Panc1 (cell line): ENCODE measurements around the gene TAAR6. TPM values are rescaled to one million over a fixed set of nuclear protein-coding genes. Genes with fewer than 3 reads are reported as not detected.

ENCODE experiments used
- ATAC-seq: fragments of 200-7000 bp; cut with Tn5 transposase; 2 replicates; pipeline ENCODE4 v1.9.1; 2020; ENCODE audit warnings: mild to moderate bottlenecking, moderate library complexity
- BruUV-seq: library from RNA; stranded (reverse); fragments of 400-500 nt; replicated peaks from 2 replicates; lab custom pipeline; 2021; lab: Mats Ljungman, UMichigan
- CTCF ChIA-PET: fragments of 300-600 bp; sonication (Branson Sonifier 250); formaldehyde crosslinking; loops from one replicate; lab custom pipeline; 2022; ENCODE audit warnings: antibody characterized with exemption; lab: Charles Lee
- POLR2A ChIA-PET: fragments of 300-600 bp; sonication (Branson Sonifier 250); formaldehyde crosslinking; loops from one replicate; lab custom pipeline; 2022; ENCODE audit warnings: antibody characterized with exemption; lab: Charles Lee
- DNase-seq: peaks from one replicate; pipeline ENCODE4 v3.0.0-alpha.2; 2010; ENCODE audit warnings: low read depth, low spot score
- H3K27ac ChIP-seq: 2 replicates; pipeline ENCODE4 v1.5.1; 2011; ENCODE audit warnings: mild to moderate bottlenecking, low read length, inconsistent platforms
- H3K27me3 ChIP-seq: fragments of 200-500 bp; sonication (Bioruptor generic); 2 replicates; pipeline ENCODE4 v1.6.0; 2014; ENCODE audit warnings: low read length, inconsistent platforms; ENCODE audit not compliant: control insufficient read depth, insufficient read depth
- H3K36me3 ChIP-seq: fragments of 200-500 bp; sonication (Bioruptor generic); 2 replicates; pipeline ENCODE4 v1.5.1; 2014; ENCODE audit warnings: inconsistent platforms, mild to moderate bottlenecking, low read length, moderate library complexity; ENCODE audit not compliant: control insufficient read depth, insufficient read depth
- H3K4me1 ChIP-seq: 2 replicates; pipeline ENCODE4 v1.5.1; 2011; ENCODE audit warnings: inconsistent platforms, mild to moderate bottlenecking, low read length, moderate library complexity; ENCODE audit not compliant: control insufficient read depth, insufficient read depth
- H3K4me3 ChIP-seq, 2 experiments: 2 replicates each; pipeline ENCODE4 v1.5.1; 2011 to 2012; ENCODE audit warnings: low read depth in 2 of 2, low read length in 2 of 2, mild to moderate bottlenecking in 2 of 2, inconsistent platforms in 1 of 2, moderate library complexity in 1 of 2
- H3K9me3 ChIP-seq: fragments of 200-500 bp; sonication (Bioruptor generic); 2 replicates; pipeline ENCODE4 v1.5.1; 2014; ENCODE audit warnings: low read depth, mild to moderate bottlenecking, inconsistent platforms, low read length, moderate library complexity; ENCODE audit not compliant: control insufficient read depth, insufficient read depth
- POLR2AphosphoS5 ChIP-seq: IDR thresholded peaks from 2 replicates; pipeline ENCODE4 v1.6.1; 2012; ENCODE audit warnings: mild to moderate bottlenecking, low read depth, low read length, moderate library complexity
- SIN3A ChIP-seq: IDR thresholded peaks from 2 replicates; pipeline ENCODE4 v1.6.1; 2012; ENCODE audit warnings: low read depth, mild to moderate bottlenecking, low read length, moderate library complexity, borderline replicate concordance; ENCODE audit not compliant: insufficient read depth
- TCF7L2 ChIP-seq: IDR thresholded peaks from 2 replicates; pipeline ENCODE4 v1.6.1; 2011; ENCODE audit warnings: mild to moderate bottlenecking, low read depth, low read length, inconsistent platforms
- in situ Hi-C: cut with HindIII; loops from 2 replicates; pipeline ENCODE4 v1.10.0; 2016; ENCODE audit warnings: low sequenced_read_pairs, low pct_unique_long_range_greater_than_20kb
- intact Hi-C: fragments of 100-400 bp; cut with micrococcal nuclease; formaldehyde crosslinking; loops from one replicate; pipeline ENCODE4 v1.10.0; 2022; ENCODE audit not compliant: unreplicated experiment
- total RNA-seq: library from RNA; stranded (reverse); gene quantifications from one replicate; pipeline ENCODE4 v1.2.1, GENCODE V29; 2021; ENCODE audit not compliant: unreplicated experiment
- TF ChIP-seq, protein P1 (sequence below): fragments of 450-650 bp; IDR thresholded peaks from 2 replicates; pipeline ENCODE4 v1.5.1; 2017; ENCODE audit warnings: mild to moderate bottlenecking
- TF ChIP-seq, protein P2 (sequence below), 2 experiments: IDR thresholded peaks; 2 replicates each; pipeline ENCODE4 v1.6.1; 2011 to 2012; ENCODE audit warnings: low read depth in 2 of 2, control low read depth in 1 of 2, low read length in 1 of 2, mild to moderate bottlenecking in 1 of 2, moderate library complexity in 1 of 2; ENCODE audit not compliant: insufficient read depth in 1 of 2

TAAR6 gene
- total RNA-seq, 1 experiment from 2014 or later = not detected

DNA sequence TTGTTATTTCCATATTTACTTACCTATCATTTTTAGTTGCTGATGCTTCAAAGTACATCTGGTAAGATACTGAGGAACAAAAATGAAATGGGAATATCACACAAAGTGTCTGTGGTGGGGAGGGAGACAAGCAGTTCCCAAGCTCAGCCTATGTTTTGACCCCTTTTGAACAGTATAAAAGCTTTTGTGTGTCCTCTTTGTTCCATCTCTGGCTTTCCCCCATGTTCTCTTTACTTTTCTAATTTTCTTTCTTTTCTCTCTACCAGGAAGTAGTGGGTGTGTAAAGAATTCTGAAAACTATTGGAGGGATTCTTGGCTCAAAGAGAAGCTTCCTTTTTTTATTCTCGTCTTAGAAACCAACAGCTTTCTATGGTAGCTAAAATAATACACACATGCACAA, 46.6 kb downstream of the TAAR6 start:
- Histone ChIP-seq H3K4me3 (no peak overlapping the region), H3K27ac (no peak overlapping the region), H3K4me1 (no peaks in the 10 kb centered on the region), H3K36me3 (no peaks in the 10 kb centered on the region), H3K27me3 (no peaks in the 10 kb centered on the region; the same call in 1 of the 2 replicates), H3K9me3 (no peaks in the 10 kb centered on the region)
- CTCF ChIA-PET = no interaction called here
- in situ Hi-C loops (no loop called here), intact Hi-C loops (no loop called here)
- ATAC-seq (no peak), DNase-seq (no peak)
- BruUV-seq = no TSS peak
- TF ChIP-seq, protein P1, sequence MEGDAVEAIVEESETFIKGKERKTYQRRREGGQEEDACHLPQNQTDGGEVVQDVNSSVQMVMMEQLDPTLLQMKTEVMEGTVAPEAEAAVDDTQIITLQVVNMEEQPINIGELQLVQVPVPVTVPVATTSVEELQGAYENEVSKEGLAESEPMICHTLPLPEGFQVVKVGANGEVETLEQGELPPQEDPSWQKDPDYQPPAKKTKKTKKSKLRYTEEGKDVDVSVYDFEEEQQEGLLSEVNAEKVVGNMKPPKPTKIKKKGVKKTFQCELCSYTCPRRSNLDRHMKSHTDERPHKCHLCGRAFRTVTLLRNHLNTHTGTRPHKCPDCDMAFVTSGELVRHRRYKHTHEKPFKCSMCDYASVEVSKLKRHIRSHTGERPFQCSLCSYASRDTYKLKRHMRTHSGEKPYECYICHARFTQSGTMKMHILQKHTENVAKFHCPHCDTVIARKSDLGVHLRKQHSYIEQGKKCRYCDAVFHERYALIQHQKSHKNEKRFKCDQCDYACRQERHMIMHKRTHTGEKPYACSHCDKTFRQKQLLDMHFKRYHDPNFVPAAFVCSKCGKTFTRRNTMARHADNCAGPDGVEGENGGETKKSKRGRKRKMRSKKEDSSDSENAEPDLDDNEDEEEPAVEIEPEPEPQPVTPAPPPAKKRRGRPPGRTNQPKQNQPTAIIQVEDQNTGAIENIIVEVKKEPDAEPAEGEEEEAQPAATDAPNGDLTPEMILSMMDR = no peak
- TF ChIP-seq, protein P2, sequence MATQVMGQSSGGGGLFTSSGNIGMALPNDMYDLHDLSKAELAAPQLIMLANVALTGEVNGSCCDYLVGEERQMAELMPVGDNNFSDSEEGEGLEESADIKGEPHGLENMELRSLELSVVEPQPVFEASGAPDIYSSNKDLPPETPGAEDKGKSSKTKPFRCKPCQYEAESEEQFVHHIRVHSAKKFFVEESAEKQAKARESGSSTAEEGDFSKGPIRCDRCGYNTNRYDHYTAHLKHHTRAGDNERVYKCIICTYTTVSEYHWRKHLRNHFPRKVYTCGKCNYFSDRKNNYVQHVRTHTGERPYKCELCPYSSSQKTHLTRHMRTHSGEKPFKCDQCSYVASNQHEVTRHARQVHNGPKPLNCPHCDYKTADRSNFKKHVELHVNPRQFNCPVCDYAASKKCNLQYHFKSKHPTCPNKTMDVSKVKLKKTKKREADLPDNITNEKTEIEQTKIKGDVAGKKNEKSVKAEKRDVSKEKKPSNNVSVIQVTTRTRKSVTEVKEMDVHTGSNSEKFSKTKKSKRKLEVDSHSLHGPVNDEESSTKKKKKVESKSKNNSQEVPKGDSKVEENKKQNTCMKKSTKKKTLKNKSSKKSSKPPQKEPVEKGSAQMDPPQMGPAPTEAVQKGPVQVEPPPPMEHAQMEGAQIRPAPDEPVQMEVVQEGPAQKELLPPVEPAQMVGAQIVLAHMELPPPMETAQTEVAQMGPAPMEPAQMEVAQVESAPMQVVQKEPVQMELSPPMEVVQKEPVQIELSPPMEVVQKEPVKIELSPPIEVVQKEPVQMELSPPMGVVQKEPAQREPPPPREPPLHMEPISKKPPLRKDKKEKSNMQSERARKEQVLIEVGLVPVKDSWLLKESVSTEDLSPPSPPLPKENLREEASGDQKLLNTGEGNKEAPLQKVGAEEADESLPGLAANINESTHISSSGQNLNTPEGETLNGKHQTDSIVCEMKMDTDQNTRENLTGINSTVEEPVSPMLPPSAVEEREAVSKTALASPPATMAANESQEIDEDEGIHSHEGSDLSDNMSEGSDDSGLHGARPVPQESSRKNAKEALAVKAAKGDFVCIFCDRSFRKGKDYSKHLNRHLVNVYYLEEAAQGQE (IDR thresholded peaks at IDR 0.05; ENCODE audit: insufficient read depth in 1 of 2, low read depth in 2 of 2, low read length in 1 of 2) = no peak
- TF ChIP-seq TCF7L2 = no peak
- TF ChIP-seq POLR2AphosphoS5 = no peak
- no peak for TF ChIP-seq SIN3A
- POLR2A ChIA-PET = no interaction called here

Other genes with a start within 250 kb of the TAAR6 start
- gene MOXD1, start 168.8 kb upstream of the TAAR6 start, total RNA-seq = 0.21 TPM
- gene STX7, start 57.2 kb upstream of the TAAR6 start, total RNA-seq = 40.6 TPM
- gene TAAR9, start 32.0 kb upstream of the TAAR6 start, total RNA-seq = not detected
- not detected for gene TAAR8, start 17.6 kb upstream of the TAAR6 start, total RNA-seq
- gene TAAR5, start 19.4 kb downstream of the TAAR6 start, total RNA-seq = not detected
- not detected for gene TAAR2, start 54.0 kb downstream of the TAAR6 start, total RNA-seq
- not detected for gene TAAR1, start 88.9 kb downstream of the TAAR6 start, total RNA-seq
- not detected for gene VNN1, start 143.7 kb downstream of the TAAR6 start, total RNA-seq
- 0.18 TPM for gene VNN2, start 187.6 kb downstream of the TAAR6 start, total RNA-seq
- gene SLC18B1, start 228.3 kb downstream of the TAAR6 start, total RNA-seq = 0.67 TPM
- gene RPS12, start 244.2 kb downstream of the TAAR6 start, total RNA-seq = 1,010 TPM